HG02840 (cell line): ENCODE measurements around the gene UPK1B.
"Not testable (repeated sequence)": the region's sequence is repeated elsewhere in the genome, so short reads cannot be mapped to it uniquely, and the experiment has no call there.

ENCODE experiments used
- ATAC-seq: cut with Tn5 transposase; IDR thresholded peaks from one replicate; pipeline ENCODE4 v1.9.1; 2021; ENCODE audit warnings: mild to moderate bottlenecking, moderate library complexity, moderate number of reproducible peaks; ENCODE audit not compliant: unreplicated experiment, low FRiP score

UPK1B gene

DNA sequence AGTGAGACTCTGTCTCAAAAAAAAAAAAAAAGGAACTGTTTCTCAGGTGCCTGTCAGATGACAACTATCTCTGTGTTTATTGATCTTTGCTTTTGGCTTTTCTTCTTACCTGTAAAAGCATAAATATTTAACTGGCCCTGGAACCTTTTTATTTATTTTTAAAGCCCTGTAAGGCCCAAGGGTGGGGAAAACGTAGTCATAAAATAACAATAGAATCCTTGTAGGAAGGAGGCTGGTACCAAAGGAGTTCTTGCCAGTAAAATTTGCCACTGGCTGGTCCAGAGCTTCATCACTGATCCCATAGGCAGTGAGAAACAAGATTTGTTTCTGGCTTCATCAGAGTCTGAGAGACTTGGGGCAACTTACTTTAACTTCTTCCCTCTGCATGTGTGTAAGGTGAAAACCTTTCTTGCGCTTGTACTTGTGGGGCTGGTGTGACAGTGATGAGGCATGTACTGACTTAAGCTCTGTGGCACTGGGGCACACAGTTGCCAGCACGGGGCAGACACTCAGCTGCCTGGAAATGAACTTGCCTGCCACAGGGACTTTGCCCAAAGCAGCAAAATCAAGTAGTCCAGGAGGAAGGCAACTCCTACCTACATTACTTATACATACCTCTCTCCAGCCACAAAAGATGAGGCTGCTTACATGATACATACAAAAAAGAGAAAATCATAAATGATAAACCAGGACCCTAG is 47.7 kb downstream of the UPK1B start:
- ATAC-seq, result no peak

DNA sequence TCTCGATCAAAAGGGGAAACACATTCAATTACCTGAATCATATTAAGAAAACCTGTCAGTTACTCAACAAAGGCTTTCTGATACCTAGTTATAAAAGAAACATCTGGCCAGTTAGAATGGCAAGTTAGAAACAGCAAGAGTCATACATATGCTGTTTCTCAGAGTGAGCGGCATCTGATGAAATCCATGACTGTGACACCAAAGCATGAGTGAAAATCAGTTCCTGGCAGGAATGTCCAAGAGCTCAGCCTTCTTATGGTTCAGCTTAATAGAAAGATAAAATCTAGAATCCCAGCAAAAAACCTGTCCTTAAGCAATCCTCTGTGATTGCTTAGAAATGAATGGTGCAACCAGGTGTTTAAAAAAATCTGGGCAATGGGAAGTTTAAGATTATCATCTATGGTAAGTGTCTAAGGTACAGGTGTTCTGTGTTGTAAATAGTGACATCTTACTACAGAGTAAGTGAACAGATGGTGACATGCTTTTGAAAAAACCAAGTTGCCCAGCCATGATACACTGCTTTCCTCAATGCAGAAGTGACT is 48.5 kb downstream of the UPK1B start:
- ATAC-seq, result no peak

DNA sequence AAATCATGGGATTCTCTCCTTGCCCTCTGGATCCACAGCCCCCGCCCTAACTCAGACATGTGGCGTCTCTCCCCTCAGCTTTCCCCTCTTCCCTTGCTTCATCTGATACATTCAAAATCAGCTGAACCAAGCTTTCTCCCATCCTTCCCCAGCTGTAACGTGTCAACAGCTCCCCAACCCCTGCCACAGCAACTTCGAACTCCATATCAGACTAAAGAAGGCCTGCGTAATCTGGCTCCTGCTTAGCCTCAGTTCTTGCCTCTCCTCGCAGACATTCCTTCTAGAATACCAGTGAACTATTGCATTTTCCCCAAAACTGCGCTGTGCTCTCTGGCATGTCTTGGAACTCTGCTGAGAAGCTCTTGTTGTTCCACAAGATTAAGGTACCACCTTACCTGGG is 49.0 kb downstream of the UPK1B start:
- no peak for ATAC-seq

- ATAC-seq, result no peak
Measured at GRCh38 chr3:119223511-119223910, 50.1 kb downstream of the UPK1B start.

DNA sequence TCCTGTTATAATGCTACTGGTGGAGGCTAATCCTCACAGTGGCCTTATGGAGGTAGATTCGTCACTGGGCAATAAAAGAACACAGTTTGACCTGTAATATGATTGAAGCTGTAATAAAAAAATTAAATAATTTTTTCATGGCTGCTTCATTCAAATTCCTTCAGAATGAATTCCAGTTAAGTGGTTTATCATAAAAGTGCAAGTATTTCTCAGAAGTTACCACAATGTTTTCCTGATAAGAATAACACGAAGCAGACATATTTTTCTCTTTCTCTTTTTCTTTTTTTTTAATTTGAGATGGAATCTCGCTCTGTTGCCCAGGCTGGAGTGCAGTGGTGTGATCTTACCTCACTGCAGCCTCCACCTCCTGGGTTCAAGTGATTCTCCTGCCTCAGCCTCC is 51.7 kb downstream of the UPK1B start:
- no peak for ATAC-seq

GRCh38 chr3:119227070-119227850 is 53.9 kb downstream of the UPK1B start:
- no peak for ATAC-seq

GRCh38 chr3:119228373-119229145 is 55.2 kb downstream of the UPK1B start:
- no peak for ATAC-seq

DNA sequence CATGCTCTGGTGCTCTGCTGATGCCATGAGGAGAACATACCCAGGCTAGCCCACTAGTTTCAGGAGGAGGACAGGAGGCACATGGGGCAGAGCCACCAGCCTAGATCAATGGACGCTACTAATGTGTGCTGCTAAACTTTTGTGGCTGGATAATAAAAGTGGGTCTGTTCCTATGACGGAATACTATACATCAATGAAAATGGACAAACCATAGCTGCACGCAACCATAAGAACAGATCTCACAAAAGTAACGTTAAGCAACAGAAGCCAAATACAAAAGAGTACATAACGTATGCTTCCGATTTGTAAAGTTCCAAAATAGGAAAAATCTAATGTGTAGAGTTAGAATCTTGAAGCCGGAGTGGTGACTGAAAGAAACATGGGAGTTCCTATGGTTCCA is 55.8 kb downstream of the UPK1B start:
- no peak for ATAC-seq

GRCh38 chr3:119230071-119230470 is 56.7 kb downstream of the UPK1B start:
- ATAC-seq, result no peak

GRCh38 chr3:119230745-119231144 is 57.3 kb downstream of the UPK1B start:
- ATAC-seq, result no peak

DNA sequence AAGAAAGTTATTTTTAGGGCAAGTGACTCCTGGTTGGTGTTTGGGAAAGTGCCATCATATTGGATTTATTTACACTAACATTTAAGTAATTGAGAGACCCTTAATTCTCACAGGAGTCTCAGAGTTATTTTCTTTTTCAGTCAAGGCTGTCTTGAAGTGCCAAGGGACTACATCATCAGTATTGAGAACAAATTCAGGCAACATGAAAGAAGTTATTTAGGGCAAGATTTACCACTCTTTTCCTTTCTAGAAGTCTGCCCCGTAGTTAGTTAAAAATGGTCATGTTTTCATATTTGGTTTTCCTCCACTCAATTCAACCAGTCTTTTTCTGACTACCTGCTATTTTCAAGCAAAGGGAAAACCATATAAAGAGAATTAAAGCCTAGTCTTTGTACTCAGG is 61.2 kb downstream of the UPK1B start:
- no peak for ATAC-seq

- ATAC-seq, result no peak
Measured at GRCh38 chr3:119235151-119235550, 61.8 kb downstream of the UPK1B start.

- ATAC-seq, result no peak
Measured at GRCh38 chr3:119236756-119237155, 63.4 kb downstream of the UPK1B start.

DNA sequence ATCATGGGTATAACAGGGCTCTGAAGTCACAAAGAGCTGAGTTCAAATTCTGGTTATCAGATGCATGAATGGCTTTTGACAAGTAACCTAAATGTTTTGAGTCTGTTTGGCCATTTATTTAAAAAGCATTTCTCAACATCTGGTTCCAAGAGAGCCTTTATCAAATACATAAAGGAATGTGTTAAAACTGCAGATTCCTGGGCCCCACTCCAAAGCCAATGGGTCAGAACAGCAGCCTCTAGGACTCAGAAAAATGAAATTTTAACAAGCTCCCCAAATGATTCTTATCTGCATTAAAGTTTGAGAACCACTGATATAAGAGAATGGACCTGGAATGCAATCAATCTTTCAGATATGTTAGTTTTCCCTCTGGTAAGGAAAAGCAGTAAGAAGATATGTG is 63.9 kb downstream of the UPK1B start:
- no peak for ATAC-seq

- ATAC-seq, result no peak
Measured at GRCh38 chr3:119238363-119238762, 65.0 kb downstream of the UPK1B start.

- ATAC-seq, result no peak
Measured at GRCh38 chr3:119239206-119239820, 65.9 kb downstream of the UPK1B start.

- ATAC-seq, result peak; percentile 18
Measured at GRCh38 chr3:119240101-119240590, 66.7 kb downstream of the UPK1B start.

- ATAC-seq, result peak; percentile 87
Measured at GRCh38 chr3:119240591-119241434, 67.4 kb downstream of the UPK1B start, which contains the start of gene B4GALT4. Gene B4GALT4, minus strand, starts transcription at chr3:119240878. Its CDS starts 10,779 bp downstream, at chr3:119230099.

GRCh38 chr3:119242387-119243057 is 69.1 kb downstream of the UPK1B start:
- not testable (repeated sequence) for ATAC-seq
